ENCODE results near the gene CNTN5. TPM values are rescaled to one million over a fixed set of nuclear protein-coding genes. Genes with fewer than 3 reads are reported as not detected.

Gene CNTN5
- total RNA-seq, 1 donor from 2014 or later, result 1.6 TPM

GRCh38 chr11:100336873-100337272 lies 1316.1 kb downstream of the CNTN5 start:
- Mint-ChIP-seq H3K36me3 (ENCODE audit: unreplicated experiment) (no peaks in the 10 kb centered on the region), H3K4me1 (ENCODE audit: low read depth, unreplicated experiment) (no peaks in the 10 kb centered on the region), H3K27me3 (ENCODE audit: unreplicated experiment) (no peaks in the 10 kb centered on the region), H3K4me3 (ENCODE audit: unreplicated experiment) (no peak overlapping the region), H3K9me3 (ENCODE audit: unreplicated experiment) (no peaks in the 10 kb centered on the region), H3K27ac (ENCODE audit: unreplicated experiment) (no peak overlapping the region)
- no peak for TF ChIP-seq CTCF (IDR thresholded peaks at IDR 0.05; ENCODE audit: partially characterized antibody, unreplicated experiment)
- no peak for DNase-seq

- Mint-ChIP-seq H3K4me3 (ENCODE audit: unreplicated experiment) (no peak overlapping the region), H3K27me3 (ENCODE audit: unreplicated experiment) (no peaks in the 10 kb centered on the region), H3K36me3 (ENCODE audit: unreplicated experiment) (no peaks in the 10 kb centered on the region), H3K4me1 (ENCODE audit: low read depth, unreplicated experiment) (no peaks in the 10 kb centered on the region), H3K27ac (ENCODE audit: unreplicated experiment) (no peak overlapping the region), H3K9me3 (ENCODE audit: unreplicated experiment) (no peaks in the 10 kb centered on the region)
- DNase-seq, result no peak
- TF ChIP-seq CTCF (IDR thresholded peaks at IDR 0.05; ENCODE audit: partially characterized antibody, unreplicated experiment), result no peak
Measured at GRCh38 chr11:100338144-100338840, 1317.5 kb downstream of the CNTN5 start.

- H3K4me1 Mint-ChIP-seq (ENCODE audit: low read depth, unreplicated experiment), result no peaks in the 10 kb centered on the region
- no peak overlapping the region for H3K4me3 Mint-ChIP-seq (ENCODE audit: unreplicated experiment)
- no peaks in the 10 kb centered on the region for H3K9me3 Mint-ChIP-seq (ENCODE audit: unreplicated experiment)
- H3K27ac Mint-ChIP-seq (ENCODE audit: unreplicated experiment), result no peak overlapping the region
- no peak for DNase-seq
- TF ChIP-seq CTCF (IDR thresholded peaks at IDR 0.05; ENCODE audit: partially characterized antibody, unreplicated experiment), result no peak
- H3K27me3 Mint-ChIP-seq (ENCODE audit: unreplicated experiment), result no peaks in the 10 kb centered on the region
- H3K36me3 Mint-ChIP-seq (ENCODE audit: unreplicated experiment), result no peaks in the 10 kb centered on the region
Measured at GRCh38 chr11:100340466-100341319, 1319.9 kb downstream of the CNTN5 start.

GRCh38 chr11:100353083-100353482 lies 1332.3 kb downstream of the CNTN5 start:
- Mint-ChIP-seq H3K27me3 (ENCODE audit: unreplicated experiment) (no peaks in the 10 kb centered on the region), H3K9me3 (ENCODE audit: unreplicated experiment) (no peaks in the 10 kb centered on the region), H3K36me3 (ENCODE audit: unreplicated experiment) (no peaks in the 10 kb centered on the region), H3K4me3 (ENCODE audit: unreplicated experiment) (no peak overlapping the region), H3K4me1 (ENCODE audit: low read depth, unreplicated experiment) (no peaks in the 10 kb centered on the region), H3K27ac (ENCODE audit: unreplicated experiment) (no peak overlapping the region)
- no peak for TF ChIP-seq CTCF (IDR thresholded peaks at IDR 0.05; ENCODE audit: partially characterized antibody, unreplicated experiment)
- DNase-seq, result no peak

GRCh38 chr11:100354736-100355135 lies 1334.0 kb downstream of the CNTN5 start:
- DNase-seq, result no peak
- Mint-ChIP-seq H3K27ac (ENCODE audit: unreplicated experiment) (no peak overlapping the region), H3K27me3 (ENCODE audit: unreplicated experiment) (no peaks in the 10 kb centered on the region), H3K4me1 (ENCODE audit: low read depth, unreplicated experiment) (no peaks in the 10 kb centered on the region), H3K36me3 (ENCODE audit: unreplicated experiment) (no peaks in the 10 kb centered on the region), H3K4me3 (ENCODE audit: unreplicated experiment) (no peak overlapping the region), H3K9me3 (ENCODE audit: unreplicated experiment) (no peaks in the 10 kb centered on the region)
- TF ChIP-seq CTCF (IDR thresholded peaks at IDR 0.05; ENCODE audit: partially characterized antibody, unreplicated experiment), result no peak
